ENCODE data around the gene ZMYM4.
A peak's percentile ranks its signal among the peaks of the same experiment; 100 is the strongest.

The ZMYM4 gene

GRCh38 chr1:35408925-35409324 is 140.4 kb downstream of the ZMYM4 start:
- DNase-seq, result no peak

- peak; percentile 20 for DNase-seq
Measured at GRCh38 chr1:35426097-35426586, 157.6 kb downstream of the ZMYM4 start.

- no peak for DNase-seq
Measured at GRCh38 chr1:35428360-35428759, 159.9 kb downstream of the ZMYM4 start.

- DNase-seq, result no peak
Measured at GRCh38 chr1:35430762-35431161, 162.3 kb downstream of the ZMYM4 start.

GRCh38 chr1:35431173-35431599 is 162.7 kb downstream of the ZMYM4 start:
- no peak for DNase-seq

GRCh38 chr1:35432231-35432630 is 163.7 kb downstream of the ZMYM4 start:
- DNase-seq, result no peak

GRCh38 chr1:35433714-35434113 is 165.2 kb downstream of the ZMYM4 start:
- DNase-seq, result no peak

GRCh38 chr1:35434703-35435102 is 166.2 kb downstream of the ZMYM4 start:
- no peak for DNase-seq

GRCh38 chr1:35436078-35436477 is 167.6 kb downstream of the ZMYM4 start:
- no peak for DNase-seq

- DNase-seq, result no peak
Measured at GRCh38 chr1:35437200-35437599, 168.7 kb downstream of the ZMYM4 start.

- no peak for DNase-seq
Measured at GRCh38 chr1:35439626-35440025, 171.1 kb downstream of the ZMYM4 start.

GRCh38 chr1:35441926-35442579 is 173.5 kb downstream of the ZMYM4 start:
- no peak for DNase-seq

GRCh38 chr1:35442734-35443133 is 174.2 kb downstream of the ZMYM4 start:
- peak; percentile 50 for DNase-seq

GRCh38 chr1:35443768-35444518 is 175.4 kb downstream of the ZMYM4 start:
- DNase-seq, result no peak

- no peak for DNase-seq
Measured at GRCh38 chr1:35444519-35444774, 175.9 kb downstream of the ZMYM4 start.

GRCh38 chr1:35447278-35447677 is 178.8 kb downstream of the ZMYM4 start:
- DNase-seq, result peak; percentile 94

GRCh38 chr1:35448344-35448801 is 179.9 kb downstream of the ZMYM4 start:
- peak; percentile 88 for DNase-seq

- no peak for DNase-seq
Measured at GRCh38 chr1:35449334-35450008, 181.0 kb downstream of the ZMYM4 start.

GRCh38 chr1:35451125-35451528 is 182.6 kb downstream of the ZMYM4 start:
- peak; percentile 68 for DNase-seq

- peak; percentile 84 for DNase-seq
Measured at GRCh38 chr1:35452106-35452774, 183.7 kb downstream of the ZMYM4 start.

- DNase-seq, result no peak
Measured at GRCh38 chr1:35453031-35453430, 184.5 kb downstream of the ZMYM4 start.

GRCh38 chr1:35454176-35454575 is 185.7 kb downstream of the ZMYM4 start:
- peak; percentile 90 for DNase-seq

GRCh38 chr1:35454616-35455015 is 186.1 kb downstream of the ZMYM4 start:
- DNase-seq, result peak; percentile 79

Measured in MV-4-11 (cell line).